HUDEP-2 (cell line): ENCODE measurements around the gene NTS.
A peak's percentile ranks its signal among the peaks of the same experiment; 100 is the strongest.

ENCODE experiments used
- DNase-seq, 76 experiments: peaks; one replicate each; lab custom pipeline; 2025; ENCODE audit not compliant: unreplicated experiment in 76 of 76; lab: John Stamatoyannopoulos, UW

NTS gene

GRCh38 chr12:85920324-85920947, 46.3 kb downstream of the NTS start:
- peak in 4 of 76 experiments; percentile 0 to 32 (median 16) for DNase-seq

GRCh38 chr12:85923767-85924331, 49.8 kb downstream of the NTS start:
- peak in 3 of 76 experiments; percentile 0 to 14 (median 2) for DNase-seq

- no peak for DNase-seq
These were observed 53.1 kb downstream of the NTS start for GRCh38 chr12:85927166-85927565.
